Measurements from ENCODE around the gene LIPT2. TPM values are rescaled to one million over a fixed set of nuclear protein-coding genes. Genes with fewer than 3 reads are reported as not detected.

The LIPT2 gene
- total RNA-seq, 4 donors from 2014 or later = 0.59 to 9.4 (median 6.1) TPM

GRCh38 chr11:74463216-74463615 is 30.3 kb downstream of the LIPT2 start:
- Histone ChIP-seq H3K27me3 (no peaks in the 10 kb centered on the region), H3K9me3 (no peaks in the 10 kb centered on the region), H3K36me3 (peaks cover 0 to 14% (median 0%) of the 10 kb centered on the region in 3 donors), H3K27ac (peak overlapping the region in 2 of 4 donors; percentile 58 to 69), H3K4me1 (peaks cover 0 to 36% (median 4%) of the 10 kb centered on the region in 4 donors), H3K4me3 (no peak overlapping the region)
- 82 to 88% methylated on average over 1 of the region's 1 CpG for WGBS, 2 donors
- DNase-seq (ENCODE audit: low spot score in 2 of 2) = no peak
- TF ChIP-seq CTCF (IDR thresholded peaks at IDR 0.05) = no peak
- TF ChIP-seq POLR2A (IDR thresholded peaks at IDR 0.05) = no peak
- no peak for TF ChIP-seq EP300 (IDR thresholded peaks at IDR 0.05)

GRCh38 chr11:74462631-74463030 is 30.9 kb downstream of the LIPT2 start:
- H3K9me3 ChIP-seq = no peaks in the 10 kb centered on the region
- H3K4me3 ChIP-seq = no peak overlapping the region
- no peak for TF ChIP-seq EP300 (IDR thresholded peaks at IDR 0.05)
- TF ChIP-seq CTCF (IDR thresholded peaks at IDR 0.05) = no peak
- no peak for TF ChIP-seq POLR2A (IDR thresholded peaks at IDR 0.05)
- no peak for DNase-seq (ENCODE audit: low spot score in 2 of 2)
- H3K27me3 ChIP-seq = no peaks in the 10 kb centered on the region
- H3K27ac ChIP-seq = peak overlapping the region in 2 of 4 donors; percentile 58 to 69
- H3K36me3 ChIP-seq = peaks cover 0 to 14% (median 0%) of the 10 kb centered on the region in 3 donors
- H3K4me1 ChIP-seq = peaks cover 0 to 30% (median 2%) of the 10 kb centered on the region in 4 donors
- 69 to 70% methylated on average over 5 of the region's 5 CpGs for WGBS, 2 donors

- peaks cover 0 to 19% (median 0%) of the 10 kb centered on the region in 3 donors for H3K36me3 ChIP-seq
- H3K27me3 ChIP-seq = no peaks in the 10 kb centered on the region
- peak overlapping the region in 2 of 4 donors; percentile 12 to 33 for H3K4me3 ChIP-seq
- peak; percentile 39 to 73 for DNase-seq (ENCODE audit: low spot score in 2 of 2)
- H3K27ac ChIP-seq = peak overlapping the region in 3 of 4 donors; percentile 64 to 80 (median 69)
- TF ChIP-seq EP300 (IDR thresholded peaks at IDR 0.05) (peak in 1 of 2 donors; percentile 74), CTCF (IDR thresholded peaks at IDR 0.05) (no peak)
- H3K4me1 ChIP-seq = peaks cover 0 to 24% (median 2%) of the 10 kb centered on the region in 4 donors
- no peaks in the 10 kb centered on the region for H3K9me3 ChIP-seq
- WGBS, 2 donors = 64 to 76% methylated on average over 2 of the region's 2 CpGs
Observed at GRCh38 chr11:74462009-74462408, 31.5 kb downstream of the LIPT2 start.

- no peak for DNase-seq (ENCODE audit: low spot score in 2 of 2)
- 79 to 82% methylated on average over 2 of the region's 2 CpGs for WGBS, 2 donors
- H3K36me3 ChIP-seq = peaks cover 0 to 25% (median 0%) of the 10 kb centered on the region in 3 donors
- no peak for TF ChIP-seq POLR2A (IDR thresholded peaks at IDR 0.05)
- no peak for TF ChIP-seq CTCF (IDR thresholded peaks at IDR 0.05)
- TF ChIP-seq EP300 (IDR thresholded peaks at IDR 0.05) = peak in 1 of 2 donors; percentile 25
- H3K4me3 ChIP-seq = peak overlapping the region in 1 of 4 donors; percentile 33
- peak overlapping the region in 3 of 4 donors; percentile 15 to 80 (median 52) for H3K27ac ChIP-seq
- H3K9me3 ChIP-seq = no peaks in the 10 kb centered on the region
- peaks cover 0 to 17% (median 0%) of the 10 kb centered on the region in 4 donors for H3K4me1 ChIP-seq
- no peaks in the 10 kb centered on the region for H3K27me3 ChIP-seq
Observed at GRCh38 chr11:74460481-74461154, 32.9 kb downstream of the LIPT2 start.

GRCh38 chr11:74460065-74460464 is 33.5 kb downstream of the LIPT2 start:
- H3K27me3 ChIP-seq = no peaks in the 10 kb centered on the region
- WGBS, 2 donors = 80% methylated on average over 4 of the region's 4 CpGs
- no peak overlapping the region for H3K4me3 ChIP-seq
- TF ChIP-seq CTCF (IDR thresholded peaks at IDR 0.05) (no peak), EP300 (IDR thresholded peaks at IDR 0.05) (no peak), POLR2A (IDR thresholded peaks at IDR 0.05) (no peak)
- no peak for DNase-seq (ENCODE audit: low spot score in 2 of 2)
- H3K4me1 ChIP-seq = peaks cover 0 to 17% (median 0%) of the 10 kb centered on the region in 4 donors
- H3K36me3 ChIP-seq = peaks cover 0 to 25% (median 0%) of the 10 kb centered on the region in 3 donors
- peak overlapping the region in 1 of 4 donors; percentile 42 for H3K27ac ChIP-seq
- H3K9me3 ChIP-seq = no peaks in the 10 kb centered on the region
